GM19025 (cell line): ENCODE data around the gene PLXND1.
"Not testable (repeated sequence)": the region's sequence is repeated elsewhere in the genome, so short reads cannot be mapped to it uniquely, and the experiment has no call there.

Source experiments
- ATAC-seq: cut with Tn5 transposase; IDR thresholded peaks from one replicate; pipeline ENCODE4 v1.9.1; 2021; ENCODE audit warnings: mild to moderate bottlenecking, low read depth, moderate library complexity; ENCODE audit not compliant: unreplicated experiment

The PLXND1 gene

DNA sequence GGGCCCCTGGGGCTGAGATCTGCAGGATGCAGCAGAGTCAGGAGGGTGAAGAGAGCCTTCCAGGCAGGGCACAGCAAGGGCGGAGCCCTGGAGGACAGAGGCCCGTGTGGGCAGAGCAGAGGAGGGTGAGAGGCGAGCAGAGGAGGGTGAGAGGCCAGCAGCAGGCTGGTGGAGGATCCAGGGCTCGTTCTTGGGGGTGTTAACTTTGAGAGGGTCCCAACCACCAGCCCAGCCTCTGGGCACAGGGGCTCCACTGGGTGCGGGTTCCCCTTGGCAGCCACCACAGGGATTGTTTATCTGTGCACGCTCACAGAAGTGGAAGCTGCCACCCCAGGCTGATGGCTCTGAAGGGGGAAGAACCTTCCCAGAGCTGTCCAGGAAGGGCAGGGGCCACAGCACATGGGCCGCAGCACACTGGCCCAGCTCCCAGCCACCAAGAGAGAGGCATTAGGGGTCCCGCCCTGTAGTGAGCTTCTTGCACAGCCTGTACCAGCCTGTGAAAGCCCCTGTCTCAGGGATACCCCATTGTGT is 9.3 kb upstream of the PLXND1 start:
- no peak for ATAC-seq

DNA sequence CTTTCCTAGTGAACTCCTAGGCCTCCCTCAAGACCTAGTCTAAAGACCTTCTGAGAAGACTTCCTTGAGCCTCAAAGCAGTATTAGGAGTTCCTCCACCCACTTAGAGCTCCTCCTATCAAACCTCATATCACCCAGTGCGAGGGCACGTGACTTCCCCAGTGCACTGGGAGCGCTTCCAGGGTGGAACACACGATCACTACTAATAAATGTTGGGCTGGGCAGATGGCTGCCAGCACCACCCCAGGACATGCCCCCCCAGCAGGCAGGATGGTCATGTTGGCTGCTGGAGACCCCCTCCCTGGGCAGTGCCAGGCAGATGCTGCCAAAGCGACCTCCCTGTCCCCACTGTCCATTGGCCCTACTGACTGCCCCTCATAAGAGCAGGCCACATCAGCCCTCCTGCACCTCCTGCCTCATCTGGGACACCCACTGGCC is 8.5 kb upstream of the PLXND1 start:
- no peak for ATAC-seq

DNA sequence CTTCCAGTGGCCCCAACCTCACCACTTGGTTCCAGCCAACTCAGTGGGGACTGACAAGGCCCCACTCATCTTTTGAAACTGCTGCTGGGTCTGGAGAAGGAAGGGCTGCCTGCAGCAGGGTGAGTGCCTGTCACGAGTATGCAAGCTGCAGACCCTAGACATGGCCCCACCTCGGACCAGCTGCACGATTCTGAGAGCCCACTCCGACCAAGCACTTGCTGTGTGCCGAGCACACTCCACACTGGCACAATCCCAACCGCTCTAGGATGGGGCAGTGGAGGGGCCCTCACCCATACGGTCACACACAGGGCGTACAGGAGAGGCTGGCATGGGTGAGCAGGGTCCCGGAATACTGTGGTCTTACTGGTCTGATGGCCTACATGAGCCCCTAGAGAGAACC is 8.0 kb upstream of the PLXND1 start:
- ATAC-seq, result no peak

DNA sequence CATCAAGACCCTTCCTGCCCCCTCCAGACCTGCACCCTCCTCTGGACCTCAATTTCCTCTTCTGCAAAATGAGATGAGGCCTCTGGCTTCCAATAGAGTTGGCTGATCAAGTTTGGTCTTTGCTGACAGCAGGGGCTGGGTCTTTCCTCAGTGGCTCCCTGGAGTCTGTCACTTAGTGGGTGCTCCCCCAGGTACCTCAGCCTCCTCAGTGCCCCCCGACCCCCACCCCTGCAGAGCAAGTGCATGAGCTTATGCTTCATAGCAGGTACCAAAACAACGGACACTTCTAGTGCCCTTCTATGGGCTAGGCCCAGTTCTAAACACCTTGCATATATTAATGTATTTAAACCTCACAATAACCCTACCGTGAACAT is 6.9 kb upstream of the PLXND1 start:
- no peak for ATAC-seq

DNA sequence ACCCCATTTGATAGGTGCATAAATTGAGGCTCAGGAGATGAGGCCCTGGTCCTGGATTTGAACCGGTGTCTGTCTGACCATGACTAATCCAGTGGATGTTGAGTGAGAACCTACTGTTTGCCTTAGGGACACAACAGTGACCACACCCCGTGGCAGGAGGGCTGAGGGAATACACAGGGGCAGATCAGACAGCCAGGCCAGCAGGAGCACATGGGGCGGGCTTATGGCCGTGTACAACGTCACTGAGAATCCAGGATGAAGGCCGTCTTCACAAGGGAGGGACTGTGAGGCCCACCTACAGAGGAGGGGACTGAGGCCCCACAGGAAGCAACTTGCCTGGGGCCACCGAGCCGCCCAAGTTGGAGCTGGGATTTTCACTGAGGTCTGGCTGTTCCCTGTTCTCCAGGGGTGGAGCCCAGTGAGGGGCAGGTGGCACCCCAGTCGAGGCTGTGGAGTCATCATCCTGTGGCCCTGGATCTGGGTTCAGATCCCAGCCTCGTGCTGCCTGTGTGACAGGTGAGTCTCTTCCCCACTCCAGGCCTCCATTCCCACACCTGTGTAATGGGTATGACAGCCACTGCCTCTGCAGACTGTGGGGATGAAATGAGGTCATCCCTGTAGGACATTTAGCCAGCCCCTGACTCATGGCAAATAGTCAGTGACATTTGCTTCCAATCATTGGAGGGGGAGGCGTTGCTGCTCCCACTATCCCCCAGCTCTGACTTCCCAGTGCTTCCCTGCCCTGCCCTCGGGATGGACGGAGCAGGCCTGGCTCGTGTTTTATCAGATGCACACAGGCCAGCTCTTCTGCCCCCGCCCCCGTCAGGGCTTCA is 6.3 kb upstream of the PLXND1 start:
- no peak for ATAC-seq

DNA sequence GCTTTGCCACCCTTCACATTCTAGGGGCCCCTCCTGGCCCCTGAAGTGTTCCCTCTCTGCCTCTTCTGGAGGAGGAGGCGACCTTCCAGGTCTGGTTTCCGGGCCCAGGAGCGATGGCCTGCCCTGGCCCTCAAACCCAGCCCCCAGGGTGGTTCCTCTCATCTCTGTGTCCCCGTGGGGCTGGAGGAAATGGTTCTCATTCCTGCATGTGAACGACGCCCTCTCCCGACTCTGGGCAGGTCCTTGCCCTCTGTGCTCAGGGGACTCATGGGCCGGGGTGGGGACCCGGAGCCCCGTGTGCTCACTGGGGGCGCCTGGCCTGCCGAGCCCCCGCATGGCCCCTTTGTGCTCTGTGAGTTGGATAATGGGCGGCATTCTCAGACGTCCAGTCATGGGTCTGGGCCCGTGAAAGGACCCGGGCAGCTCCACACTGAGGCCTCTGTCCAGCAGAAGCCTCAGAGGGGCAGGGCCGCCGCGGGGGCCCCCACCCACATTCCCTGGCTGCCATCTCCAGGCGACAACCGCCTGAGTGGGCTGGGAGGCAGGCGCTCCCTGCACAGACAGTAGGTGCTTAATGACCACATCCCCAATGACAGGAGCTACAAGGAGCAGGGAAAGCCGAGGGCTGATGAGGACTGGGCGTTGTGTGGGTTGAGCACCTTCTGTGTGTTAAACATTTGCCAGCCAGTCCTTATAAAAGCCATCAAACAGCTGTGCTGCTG is 5.5 kb upstream of the PLXND1 start:
- no peak for ATAC-seq

DNA sequence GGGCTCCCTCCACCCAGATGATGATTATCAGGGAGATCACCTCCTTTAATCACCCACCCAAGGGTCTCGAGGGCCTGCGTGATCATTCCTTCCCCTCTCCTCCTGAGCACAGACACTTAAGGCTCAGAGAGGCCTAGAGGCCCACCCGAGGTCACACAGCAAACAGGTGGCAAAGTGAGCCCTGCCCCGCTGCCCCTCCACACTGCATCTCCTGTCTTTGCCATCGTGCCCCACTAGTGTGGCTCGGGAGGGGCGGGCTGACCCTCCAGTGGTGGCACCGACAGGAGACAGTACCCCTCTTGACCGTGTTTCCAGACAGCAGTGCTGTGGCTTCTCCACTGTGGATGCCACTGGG is 4.9 kb upstream of the PLXND1 start:
- no peak for ATAC-seq

DNA sequence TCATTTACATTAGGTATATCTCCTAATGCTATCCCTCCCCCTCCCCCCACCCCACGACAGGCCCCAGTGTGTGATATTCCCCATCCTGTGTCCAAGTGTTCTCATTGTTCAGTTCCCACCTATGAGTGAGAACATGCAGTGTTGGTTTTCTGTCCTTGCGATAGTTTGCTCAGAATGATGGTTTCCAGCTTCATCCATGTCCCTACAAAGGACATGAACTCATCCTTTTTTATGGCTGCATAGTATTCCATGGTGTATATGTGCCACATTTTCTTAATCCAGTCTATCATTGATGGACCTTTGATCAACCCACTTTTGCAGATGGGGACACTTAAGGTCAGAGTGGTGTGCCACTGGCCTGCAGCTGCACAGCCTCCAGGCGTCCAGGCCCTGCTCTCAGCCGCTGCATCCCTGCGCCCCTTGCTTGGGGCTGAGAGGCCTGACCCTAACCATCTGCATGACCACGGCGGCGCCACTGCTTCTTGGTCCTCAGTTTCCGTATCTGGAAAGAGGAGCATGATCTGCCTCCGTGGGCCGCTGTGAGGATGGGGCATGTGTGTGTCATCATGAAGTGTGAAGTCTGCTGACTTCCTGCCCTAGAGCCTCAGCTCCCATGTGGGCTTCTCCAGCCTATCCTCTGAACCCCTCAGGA is 4.4 kb upstream of the PLXND1 start:
- ATAC-seq, result not testable (repeated sequence)

DNA sequence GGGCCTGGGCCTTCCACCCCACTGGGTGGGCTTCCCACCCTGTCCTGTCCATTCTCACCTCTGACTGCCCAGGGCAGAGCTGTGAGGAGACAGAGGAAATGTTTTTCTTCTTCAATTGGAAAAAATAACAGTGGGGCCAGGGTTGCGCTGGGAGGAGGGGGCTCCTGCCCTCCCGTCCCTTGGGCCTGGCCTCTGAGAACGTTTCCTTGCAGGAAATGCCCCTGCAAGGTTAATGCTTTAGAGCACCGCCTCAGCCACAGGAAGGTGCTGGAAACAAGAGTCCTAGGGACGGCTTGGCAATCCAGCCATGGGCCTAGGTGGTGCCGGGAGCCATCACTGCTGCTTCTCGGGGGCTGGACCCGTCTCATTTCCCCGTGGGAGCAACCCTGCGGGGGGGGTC is 3.8 kb upstream of the PLXND1 start:
- no peak for ATAC-seq

DNA sequence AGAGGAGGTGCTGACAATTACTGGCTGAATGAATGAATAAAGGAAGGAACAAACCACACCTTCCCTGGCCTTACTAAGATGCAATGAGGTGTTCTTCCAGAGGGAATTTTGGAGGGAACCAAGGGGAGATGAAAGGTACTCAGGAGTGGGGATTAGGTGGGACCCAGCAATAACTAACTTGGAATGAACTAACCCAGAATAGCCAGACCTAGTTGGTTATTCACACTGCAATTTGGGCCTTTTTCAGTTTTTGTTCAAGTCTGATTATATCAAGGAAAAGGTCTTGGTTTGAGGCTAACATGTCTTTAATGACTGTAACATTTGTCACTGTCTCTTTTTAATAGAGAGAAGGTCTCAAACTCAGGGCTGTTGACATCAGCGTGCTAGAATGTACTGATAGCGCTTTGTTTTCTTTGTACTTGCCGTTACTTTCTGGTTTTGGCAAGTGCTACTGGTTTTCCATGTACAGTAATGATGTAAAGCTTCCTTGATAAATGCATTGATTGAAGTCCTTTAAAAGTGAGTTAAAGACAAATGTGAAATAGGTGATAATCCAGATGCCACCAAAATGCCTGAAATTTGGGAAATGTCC is 3.2 kb upstream of the PLXND1 start:
- ATAC-seq, result no peak

DNA sequence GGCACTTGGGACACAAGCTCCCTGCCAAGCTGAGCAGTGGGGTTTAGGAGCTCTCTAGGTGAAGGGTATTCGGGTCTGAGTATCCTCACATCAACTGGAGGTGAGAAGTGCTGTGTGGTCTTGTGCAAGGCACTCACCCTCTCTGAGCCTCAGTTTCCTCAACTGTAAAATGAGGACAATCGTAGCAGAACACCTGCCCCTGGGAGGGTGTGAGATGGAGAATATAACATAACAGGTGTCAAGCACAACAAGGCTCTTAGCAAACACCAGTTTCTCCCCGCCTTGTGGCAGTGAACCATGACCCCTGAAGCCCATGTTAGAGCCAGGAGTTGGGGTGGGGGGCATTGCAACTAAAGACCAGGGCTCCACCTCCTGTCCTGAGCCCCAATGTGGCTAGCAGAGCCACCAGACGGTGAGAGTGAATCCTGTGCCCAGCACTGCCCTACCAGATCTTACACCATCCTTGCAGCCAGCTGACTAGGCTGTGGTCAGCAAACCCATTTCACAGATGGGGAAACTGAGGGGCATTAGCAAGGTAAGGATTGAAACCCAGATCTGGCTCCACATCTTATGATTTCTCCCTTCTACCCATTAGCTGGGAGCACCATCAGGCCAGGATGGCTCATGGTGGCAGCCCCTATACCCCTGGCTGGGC is 2.6 kb upstream of the PLXND1 start:
- ATAC-seq, result no peak

DNA sequence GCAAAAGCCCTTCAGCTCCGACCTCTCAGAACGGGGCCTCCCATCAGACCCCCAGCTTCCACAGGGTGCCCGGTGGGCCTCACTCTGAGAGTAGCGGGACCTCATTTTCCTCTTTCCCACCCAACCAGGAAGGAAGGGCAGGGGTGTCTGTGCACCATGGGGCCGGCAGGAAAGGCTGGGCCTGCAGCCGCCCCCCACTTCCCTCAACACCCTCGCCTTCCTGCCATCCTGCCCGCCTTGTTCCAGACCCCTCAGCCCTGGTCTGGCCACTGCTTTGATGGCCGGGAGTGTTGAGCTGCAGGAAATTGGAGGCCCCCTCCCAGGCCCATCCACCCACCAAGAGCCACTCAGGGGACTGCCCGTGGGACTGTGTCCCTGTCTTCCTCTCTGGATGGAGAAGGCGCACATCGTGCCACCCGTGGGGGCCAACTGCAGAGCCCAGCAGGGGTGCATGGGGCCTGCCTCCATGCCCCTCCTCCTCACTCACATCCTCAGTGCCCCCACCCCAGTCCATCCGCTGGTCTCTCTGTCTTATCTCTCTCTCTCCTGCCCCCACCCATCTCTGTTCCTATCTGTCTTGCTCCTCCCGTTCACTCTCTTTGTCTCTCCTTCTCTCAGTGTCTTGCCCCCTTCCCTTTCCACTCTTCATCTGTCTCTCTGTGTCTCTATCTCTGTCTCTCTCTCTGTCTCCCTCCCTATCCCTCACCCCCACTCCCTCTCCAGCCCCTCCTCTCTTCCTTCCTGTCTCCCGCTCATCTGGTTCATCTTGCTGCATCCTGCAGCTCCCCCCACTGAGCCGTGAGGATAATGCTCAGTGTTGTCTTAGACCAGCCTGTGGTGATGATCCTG is 1.8 kb upstream of the PLXND1 start:
- ATAC-seq, result no peak

DNA sequence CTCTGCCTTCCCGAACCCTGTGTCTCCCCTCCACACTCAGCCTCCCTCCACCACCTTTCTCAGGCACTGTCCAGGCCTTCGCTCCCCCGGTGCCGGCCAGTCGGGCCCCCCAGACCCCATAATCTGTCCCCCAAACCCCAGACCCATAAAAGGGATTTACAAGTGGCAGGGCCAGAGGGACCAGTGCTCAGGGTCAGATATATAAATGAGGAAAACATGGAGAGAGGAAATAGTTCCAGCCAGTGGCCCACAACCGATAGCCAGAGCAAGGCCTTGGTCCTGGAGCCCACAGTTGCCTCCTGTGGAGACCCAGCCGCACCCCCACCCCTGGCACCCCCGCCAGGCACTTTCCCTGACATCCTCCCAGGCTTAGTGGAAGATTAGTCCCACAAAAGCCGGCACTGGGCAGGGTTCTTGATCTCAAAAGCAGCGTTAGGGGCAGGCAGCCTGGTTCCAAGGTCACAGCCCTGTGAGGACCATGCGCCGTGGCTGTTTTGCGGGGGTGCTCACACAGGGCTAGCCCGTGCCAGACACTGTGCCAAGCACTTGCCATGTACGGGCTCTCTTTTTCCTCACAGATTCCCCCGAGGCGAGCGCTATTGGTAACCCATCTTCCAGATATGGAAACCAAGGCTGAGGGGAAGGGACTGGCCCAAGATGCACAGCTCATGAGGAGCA is 1.1 kb upstream of the PLXND1 start:
- no peak for ATAC-seq

DNA sequence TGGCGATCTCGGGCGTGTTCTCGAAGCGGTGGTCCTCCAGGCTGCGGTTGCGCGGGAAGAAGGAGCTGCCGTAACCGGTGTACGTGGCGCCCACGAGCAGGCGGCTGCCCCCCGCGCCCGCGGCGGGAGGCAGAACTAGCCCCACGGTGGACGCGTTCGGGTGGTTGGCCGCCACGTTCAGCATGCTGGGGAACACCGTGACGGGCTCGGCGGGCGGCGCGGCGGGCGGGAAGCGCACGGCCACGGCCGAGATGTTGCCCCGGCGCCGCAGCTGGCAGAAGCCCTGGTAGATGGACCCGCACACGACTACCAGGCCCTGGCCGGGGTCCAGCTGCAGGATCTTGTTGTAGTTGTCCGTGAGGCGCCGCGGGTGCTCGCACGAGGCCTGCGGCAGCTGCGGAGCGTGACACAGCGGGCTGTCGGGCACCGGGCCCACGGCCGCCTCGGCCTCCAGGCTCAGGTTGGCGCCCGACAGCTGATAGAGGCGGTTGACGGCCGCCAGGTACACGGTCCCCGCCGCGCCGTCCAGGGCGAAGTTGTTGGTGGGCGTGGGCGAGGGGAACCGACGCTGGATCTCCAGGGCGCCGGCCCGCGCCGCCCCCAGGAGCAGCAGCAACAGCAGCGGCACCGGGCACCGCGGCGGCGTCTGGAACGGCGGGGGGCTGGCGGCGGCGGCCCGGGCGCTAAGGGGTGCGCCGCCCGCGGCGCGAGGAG is 397 bp downstream of the PLXND1 start:
- ATAC-seq, result no peak

DNA sequence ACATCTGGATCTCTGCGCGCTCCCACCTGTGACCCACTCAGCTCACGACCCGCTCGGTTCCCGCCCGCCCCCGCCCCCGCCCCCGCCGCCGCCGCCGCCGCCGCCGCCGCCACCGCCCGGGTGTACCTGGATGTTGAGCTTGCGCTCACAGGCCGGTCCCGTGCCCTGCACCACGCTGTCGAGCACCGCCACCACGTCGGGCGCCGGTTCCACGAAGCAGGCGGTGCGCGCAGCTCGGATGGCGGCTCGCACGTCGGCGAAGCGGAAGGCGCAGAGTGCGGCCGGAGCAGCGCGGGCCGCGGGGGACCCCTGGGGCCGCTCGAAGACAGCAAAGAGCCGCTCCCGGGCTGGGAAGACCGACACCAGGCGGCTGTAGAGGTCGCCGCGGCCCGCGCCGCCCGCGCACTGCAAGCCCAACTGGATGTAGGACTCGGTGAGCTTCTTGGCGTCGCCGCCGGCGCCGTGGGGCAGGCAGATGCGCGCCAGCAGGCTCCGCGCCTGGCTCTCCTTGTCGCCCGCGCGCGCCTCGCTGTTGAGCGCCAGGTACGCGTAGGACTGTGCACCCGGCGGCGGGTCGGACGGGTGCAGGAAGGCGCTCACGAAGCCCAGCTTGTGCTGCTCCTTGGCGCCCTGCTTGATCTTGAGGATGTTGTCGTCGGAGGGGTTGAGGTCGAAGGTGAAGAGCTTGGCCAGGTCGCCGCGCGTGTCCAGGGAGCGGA is 1.1 kb downstream of the PLXND1 start:
- no peak for ATAC-seq

DNA sequence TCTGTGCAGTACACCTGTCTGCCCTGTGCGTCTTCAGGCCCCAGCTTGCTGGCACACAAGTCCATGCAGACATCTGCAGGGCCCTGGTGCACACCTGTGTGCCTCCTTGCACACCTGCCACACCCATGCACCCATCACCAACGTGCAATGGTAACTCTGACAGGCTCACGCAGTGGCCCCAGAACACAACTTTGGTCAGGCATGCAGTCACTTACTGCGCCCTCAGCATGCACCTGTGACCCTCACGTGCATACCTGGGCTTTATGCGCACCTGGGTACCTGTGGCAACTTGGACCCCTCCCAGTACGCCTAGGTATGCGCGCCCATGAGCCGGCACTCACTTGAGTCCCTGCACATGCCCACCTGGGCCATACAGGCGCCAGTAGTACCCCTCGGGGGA is 1.7 kb downstream of the PLXND1 start:
- ATAC-seq, result no peak

DNA sequence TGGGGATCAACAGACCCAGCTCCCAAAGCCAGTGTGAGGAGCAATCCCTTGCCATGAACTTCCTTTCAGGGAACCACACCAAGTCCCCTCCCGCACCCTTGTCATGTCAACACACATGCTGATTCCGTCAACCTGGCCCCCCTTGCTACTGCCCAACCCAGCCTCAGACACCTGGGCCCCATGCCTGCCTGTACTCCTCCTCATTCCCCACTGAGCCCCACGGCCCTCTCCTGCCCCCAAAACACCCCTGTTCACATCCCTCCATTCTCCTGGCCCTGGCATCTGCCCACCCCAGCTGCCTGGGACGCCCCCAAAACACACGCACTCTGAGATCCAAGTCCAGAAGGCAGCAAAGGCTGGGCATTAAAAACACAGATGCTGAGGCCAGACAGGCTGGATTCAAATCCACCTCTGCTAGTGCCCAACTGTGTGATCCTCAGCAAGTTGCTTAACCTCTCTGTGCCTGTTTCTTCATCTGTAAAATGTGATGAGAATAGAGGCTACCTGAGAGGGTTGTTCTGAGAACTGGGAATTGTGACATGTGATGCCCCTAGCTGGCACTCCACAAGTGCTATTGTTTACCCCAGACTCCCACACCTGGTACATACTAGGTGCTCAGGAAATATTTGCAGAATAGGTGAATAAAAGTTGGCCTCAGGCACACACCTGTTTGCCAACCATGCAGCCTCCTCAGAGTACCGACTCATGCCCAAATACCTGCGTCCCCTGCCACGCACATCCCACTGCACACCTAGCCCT is 2.3 kb downstream of the PLXND1 start:
- ATAC-seq, result no peak
